IPS-11a (cell line): ENCODE measurements around the gene SFXN1.

Experiments used
- H3K4me3 ChIP-seq: one replicate; pipeline ENCODE4 v1.5.1; 2013; ENCODE audit warnings: low read depth, low read length, control low read depth

The SFXN1 gene

DNA sequence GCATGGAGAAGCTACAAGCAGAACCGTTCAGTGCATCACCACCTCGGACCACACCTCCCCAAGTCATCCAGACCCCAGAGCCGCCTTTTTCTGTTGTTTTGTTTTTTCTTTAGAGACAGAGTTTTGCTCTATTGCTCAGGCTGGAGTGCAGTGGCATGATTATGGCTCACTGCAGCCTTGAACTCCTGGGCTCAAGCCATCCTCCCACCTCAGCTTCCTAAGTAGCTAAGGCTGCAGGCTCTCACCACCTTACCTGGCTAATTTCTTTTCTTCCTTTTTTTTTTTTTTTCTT, 13.5 kb upstream of the SFXN1 start:
- no peak overlapping the region for H3K4me3 ChIP-seq

DNA sequence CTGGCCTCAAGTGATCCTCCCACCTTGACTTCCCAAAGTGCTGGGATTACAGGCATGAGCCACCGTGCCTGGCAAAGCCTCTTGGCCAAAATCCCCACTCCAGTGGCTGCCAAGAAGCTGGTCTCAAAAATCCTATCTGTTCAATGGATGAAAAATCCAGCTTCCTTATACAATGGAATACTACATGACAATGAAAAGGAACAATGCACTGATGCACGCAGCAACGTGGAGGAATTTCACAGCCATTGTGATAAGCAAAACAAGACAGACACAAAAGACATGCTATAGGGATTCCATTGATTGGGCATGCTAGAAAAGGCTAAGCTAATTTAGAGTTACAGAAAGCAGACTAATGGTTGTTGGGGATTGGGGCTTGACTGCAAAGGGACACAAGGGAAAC, 13.1 kb upstream of the SFXN1 start:
- H3K4me3 ChIP-seq: no peak overlapping the region

DNA sequence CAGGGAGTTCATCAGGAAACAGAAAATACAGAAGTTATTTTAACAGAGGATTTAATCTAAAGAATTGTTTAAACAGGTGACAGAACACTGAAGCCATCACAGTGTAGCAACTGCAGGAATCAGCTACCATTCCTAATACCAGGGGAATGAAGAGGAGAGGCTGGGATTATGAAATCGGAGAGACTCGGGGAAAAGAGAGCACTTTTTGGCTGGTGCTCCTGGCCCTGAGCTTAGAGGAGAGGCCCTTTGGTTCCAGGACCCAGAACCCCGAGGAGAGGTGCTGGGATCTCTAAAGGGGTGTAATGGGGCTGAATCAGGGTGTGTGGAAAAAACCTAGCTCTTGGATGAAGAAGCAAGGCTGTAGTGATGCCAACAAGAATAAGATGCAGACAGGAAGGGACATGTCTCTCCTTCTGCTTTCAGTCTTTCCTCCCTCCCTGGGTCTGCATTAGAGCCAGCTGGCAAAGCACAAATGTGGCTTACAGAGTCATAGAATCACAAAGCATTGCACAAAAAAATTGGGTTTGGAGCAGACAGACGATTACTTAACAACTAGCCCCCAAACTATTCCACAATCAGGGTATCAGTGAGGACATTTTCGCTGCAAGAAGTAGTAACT, 11.6 kb upstream of the SFXN1 start:
- H3K4me3 ChIP-seq: no peak overlapping the region

DNA sequence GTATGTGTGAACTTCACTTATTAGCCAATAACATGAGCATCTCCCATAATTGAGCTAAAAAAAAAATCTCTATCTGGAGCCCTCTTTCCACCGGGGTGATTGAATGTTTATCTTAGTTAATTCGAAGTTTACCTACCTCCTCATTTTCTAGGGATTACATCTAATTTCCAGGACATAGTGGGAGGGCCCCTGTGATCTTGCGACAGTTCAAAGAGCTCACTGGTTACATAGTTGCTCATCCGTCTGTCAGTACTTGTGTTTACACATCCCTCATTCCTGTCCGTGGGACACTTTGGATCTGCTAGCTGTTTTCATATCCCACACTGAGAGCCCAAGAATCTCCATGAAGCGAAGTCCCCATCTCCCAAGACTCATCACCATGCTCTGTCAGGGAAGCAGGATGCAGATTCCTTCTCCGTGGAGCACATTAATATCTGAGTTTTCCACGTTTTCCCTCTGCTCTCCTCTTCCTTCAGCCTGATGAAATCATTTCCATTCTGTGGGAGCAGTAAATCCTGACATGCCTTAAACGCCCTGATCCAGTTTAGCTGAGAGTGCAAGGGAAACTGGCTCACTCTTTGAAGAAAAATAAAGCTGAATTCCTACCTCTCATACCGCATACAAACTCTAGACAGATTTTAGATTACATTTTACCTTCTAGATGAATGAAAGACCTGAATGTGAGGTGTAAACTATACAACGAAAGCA, 10.2 kb upstream of the SFXN1 start:
- no peak overlapping the region for H3K4me3 ChIP-seq

GRCh38 chr5:175468892-175469291, 9.5 kb upstream of the SFXN1 start:
- H3K4me3 ChIP-seq: no peak overlapping the region

GRCh38 chr5:175469916-175470315, 8.4 kb upstream of the SFXN1 start:
- H3K4me3 ChIP-seq: no peak overlapping the region

GRCh38 chr5:175470781-175471180, 7.6 kb upstream of the SFXN1 start:
- no peak overlapping the region for H3K4me3 ChIP-seq

- no peak overlapping the region for H3K4me3 ChIP-seq
Measured at GRCh38 chr5:175471196-175471595, 7.2 kb upstream of the SFXN1 start.

GRCh38 chr5:175471628-175472027, 6.7 kb upstream of the SFXN1 start:
- no peak overlapping the region for H3K4me3 ChIP-seq

- no peak overlapping the region for H3K4me3 ChIP-seq
Measured at GRCh38 chr5:175472378-175472777, 6.0 kb upstream of the SFXN1 start.

- no peak overlapping the region for H3K4me3 ChIP-seq
Measured at GRCh38 chr5:175475248-175475647, 3.1 kb upstream of the SFXN1 start.

DNA sequence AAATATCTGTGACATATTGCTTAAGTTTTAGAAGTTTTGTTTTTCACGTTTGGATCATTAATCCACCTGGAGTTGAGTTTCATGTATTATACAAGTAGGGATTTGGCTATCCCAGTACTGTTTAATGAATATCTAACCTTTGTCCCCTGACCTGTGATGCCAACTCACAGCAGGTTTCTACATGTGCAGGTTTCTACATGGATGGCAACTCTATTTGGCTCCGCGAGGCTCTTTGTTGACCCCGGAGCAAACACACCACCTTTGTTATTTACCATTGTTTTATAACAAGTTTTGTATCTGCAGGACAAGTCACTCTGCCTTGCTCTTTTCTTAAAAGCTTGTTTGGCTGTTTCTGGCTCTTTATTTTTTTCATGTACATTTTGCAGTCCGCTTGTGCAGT, 920 bp upstream of the SFXN1 start:
- no peak overlapping the region for H3K4me3 ChIP-seq

- peak overlapping the region; percentile 87 for H3K4me3 ChIP-seq
Measured at GRCh38 chr5:175478008-175478383, 364 bp upstream of the SFXN1 start.

GRCh38 chr5:175479125-175479881, 943 bp downstream of the SFXN1 start:
- peak overlapping the region; percentile 87 for H3K4me3 ChIP-seq

DNA sequence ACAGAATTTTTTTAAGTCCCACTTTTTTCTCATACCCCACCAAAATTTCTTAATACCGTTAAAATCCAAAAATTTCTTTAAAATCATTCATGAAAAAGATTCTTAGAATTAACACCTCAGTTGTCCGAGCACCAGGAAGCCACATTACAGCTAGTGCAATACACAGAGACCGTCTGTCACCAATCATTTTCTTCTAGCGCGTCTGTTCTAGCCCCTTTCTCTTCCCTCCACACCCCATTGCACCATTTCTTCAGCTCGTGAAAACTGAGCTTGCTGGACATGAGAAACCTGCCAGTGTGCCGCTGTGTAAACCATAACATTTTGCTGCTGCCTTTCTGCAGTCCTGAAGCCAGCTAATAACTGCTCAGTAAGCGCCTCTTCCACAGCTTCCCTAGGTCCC, 5.0 kb downstream of the SFXN1 start:
- H3K4me3 ChIP-seq: no peak overlapping the region

DNA sequence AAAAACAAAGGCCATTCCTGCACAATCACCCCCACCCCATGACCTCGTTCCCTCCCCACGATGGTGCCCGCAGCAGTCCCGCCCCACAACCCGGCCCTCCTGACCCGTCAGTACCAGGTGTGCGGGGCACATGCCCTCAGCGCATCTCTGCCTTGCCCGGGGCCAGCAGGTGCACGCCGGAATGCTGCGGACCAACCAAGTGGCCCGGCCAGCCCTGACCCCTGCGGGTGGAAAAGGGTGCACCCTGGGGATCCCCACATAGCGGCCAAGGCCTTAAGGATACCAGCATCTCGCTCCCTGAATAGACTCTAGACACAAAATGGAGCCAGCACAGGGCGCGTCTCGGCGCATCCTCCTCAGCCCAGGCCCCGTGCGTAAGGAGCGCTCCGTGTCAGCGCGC, 6.0 kb downstream of the SFXN1 start:
- H3K4me3 ChIP-seq: no peak overlapping the region

DNA sequence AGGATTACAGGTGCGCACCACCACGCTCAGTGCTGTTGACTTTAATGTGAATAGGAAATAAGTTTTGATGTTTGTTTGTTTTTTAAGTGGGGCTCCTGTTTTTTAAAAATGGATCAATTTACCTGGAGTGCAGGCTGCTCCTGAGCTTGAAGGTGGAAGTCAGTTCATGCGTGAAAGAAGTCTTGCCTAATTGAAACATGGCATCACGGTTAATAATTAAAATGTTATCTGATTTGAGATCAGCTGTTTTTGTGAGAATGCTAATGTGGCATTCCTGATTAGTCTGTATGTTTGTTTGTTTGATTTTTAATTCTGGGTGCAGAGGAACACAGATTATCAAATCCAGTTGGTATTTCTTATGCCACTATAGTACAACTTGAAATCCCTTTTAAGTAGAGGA, 6.5 kb downstream of the SFXN1 start:
- no peak overlapping the region for H3K4me3 ChIP-seq

GRCh38 chr5:175485631-175486030, 7.3 kb downstream of the SFXN1 start:
- no peak overlapping the region for H3K4me3 ChIP-seq

GRCh38 chr5:175487514-175488222, 9.3 kb downstream of the SFXN1 start:
- H3K4me3 ChIP-seq: no peak overlapping the region

DNA sequence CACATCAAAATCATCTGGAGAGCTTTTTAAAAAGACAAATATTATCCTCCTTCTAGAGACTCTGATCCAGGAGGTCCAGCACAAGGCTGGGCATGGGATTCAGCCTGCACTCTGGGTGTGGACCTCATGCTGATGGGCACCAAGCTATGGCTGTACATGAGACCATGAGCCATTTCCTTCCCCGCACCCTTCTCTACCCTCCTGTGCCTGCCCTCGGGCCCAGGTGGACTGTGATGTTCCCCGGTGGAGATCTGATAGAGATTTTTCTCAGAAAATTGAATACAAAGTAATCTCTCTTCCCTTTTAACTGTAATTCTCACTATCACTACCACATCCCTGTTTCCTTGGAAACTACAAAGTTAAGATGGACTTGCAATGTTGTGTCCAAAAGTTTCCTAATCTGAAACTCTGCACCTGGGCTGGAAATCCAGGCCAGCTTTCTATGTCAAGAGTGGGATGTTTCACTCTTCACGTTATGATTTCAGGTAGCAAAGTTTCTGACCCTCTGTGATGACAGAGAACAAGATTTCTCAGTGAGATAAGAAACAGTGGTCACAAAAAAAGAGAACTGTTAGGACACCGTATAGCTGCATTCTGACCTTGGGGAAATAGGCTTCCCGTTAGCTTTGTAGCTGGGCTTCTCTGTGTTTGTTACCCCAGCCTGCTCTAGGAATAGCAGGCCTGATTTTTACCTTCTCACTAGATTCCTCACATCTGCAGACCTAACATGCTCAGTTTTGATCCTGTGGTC, 11.5 kb downstream of the SFXN1 start:
- H3K4me3 ChIP-seq: no peak overlapping the region

- H3K4me3 ChIP-seq: no peak overlapping the region
Measured at GRCh38 chr5:175491223-175491622, 12.9 kb downstream of the SFXN1 start.
